ENCODE data around the gene MANBA.
"Not testable (repeated sequence)": the region's sequence is repeated elsewhere in the genome, so short reads cannot be mapped to it uniquely, and the experiment has no call there.

Gene MANBA

DNA sequence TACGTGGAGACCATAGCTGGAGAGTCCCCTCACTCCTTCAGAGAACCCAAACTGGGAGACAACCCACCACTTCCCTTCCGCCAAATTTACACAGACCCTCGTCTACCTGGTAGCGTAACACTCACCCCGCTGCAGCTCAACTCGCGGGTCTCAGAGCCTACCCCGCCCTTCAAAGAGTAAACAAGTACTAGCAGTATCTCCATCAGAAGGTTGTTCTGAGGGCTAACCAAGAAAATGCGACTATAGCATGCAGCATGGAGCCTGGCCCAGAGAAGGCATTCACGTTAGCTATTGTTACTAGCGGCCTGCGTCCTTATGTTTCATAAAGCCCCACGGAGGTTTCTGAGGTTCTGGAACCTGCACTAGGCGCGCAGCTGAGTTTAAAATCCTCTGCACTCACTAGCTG, 531 bp upstream of the MANBA start:
- no peak for DNase-seq

DNA sequence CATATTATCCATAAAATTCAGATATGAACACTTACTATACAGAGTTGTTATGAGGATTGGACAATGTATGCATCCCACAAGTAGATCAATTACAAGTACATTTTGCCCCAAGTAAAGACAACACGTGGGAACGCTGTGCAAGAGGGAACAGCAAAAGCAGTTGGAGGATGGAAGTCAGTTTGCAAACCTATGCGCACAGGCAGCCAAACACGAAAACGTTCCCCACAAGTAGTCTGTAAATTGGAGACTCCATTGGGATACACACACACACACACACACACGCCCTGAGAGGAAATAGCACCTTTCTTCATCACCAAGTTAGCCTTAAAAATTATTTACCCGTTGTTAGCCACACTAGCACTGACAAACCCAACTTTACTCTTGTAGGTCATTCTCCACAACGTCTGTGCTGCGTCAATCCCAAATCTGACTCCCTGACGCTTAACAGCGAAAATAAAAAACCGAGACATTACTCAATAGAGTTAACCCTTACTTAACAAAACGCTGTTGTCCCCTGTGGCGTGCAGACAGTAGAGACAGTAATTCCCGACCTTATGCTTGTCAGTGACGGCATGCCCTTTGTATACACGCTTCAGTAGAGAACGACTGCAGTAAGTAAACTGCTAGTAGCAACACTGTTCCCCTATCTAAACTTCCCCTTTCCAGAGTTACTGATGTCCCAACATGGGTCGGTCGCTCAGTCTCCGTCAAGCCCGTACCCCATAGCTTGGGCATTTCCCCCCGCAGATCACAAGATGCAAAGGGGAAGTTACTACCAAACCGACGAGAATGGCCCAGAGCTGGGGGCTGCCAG, 730 bp downstream of the MANBA start:
- no peak for DNase-seq

DNA sequence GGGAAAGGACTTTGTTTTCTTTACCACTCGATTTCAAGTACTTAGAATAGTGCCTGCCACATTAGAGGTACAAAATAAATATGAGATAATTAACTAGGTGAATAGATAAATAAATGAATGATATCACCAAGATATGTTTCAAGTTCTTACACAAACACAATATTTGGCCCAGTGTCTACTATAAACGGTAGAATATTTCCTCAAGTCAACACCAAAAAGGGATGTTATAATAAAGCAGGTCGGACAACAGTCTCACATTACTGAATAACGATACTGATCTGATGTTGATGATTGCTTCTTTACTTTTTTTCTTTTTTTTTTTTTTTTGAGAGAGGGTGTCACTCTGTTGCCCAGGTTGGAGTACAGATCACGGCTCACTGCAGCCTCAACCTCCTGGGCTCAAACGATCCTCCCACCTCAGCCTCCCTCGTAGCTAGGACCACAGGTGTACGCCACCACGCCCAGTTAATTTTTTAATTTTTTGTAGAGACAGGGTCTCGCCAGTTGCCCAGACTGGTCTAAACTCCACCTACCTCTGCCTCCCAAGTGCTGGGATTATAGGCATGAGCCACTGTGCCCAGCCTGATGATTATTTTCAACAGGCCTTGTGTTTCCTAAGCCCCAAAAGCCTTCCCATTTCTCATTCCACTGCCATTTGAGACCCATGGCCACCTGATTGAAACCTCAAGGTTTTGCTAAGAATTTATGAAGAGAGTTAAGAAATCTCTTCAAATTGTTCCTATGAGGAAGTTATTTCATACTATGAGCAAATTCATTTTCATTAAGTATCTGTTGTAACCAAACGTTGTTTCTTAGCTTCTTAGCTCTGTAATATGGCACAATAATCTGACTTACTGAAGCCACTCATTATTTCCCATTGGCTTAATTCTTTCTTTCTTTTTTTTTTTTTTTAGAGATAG, 2.3 kb downstream of the MANBA start:
- peak; percentile 22 for DNase-seq

DNA sequence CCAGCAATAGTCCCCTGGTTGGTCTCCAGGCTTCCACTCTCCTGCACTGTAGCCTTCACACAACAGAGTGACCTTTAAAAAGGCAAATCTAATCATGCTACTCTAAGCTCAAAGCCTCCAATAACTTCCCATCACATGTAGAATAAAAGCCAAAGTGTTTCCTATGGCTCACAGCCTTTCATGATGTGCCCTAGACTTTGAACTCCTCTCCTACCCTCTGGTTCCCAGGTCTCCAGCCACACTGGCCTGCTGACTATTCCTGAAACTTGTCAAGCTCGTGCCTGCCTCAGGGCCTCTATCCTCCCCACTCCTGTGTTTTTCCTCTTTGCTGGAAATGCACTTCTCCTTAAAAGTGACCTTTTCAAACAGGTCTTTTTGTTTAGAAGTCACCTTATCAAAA, 3.1 kb downstream of the MANBA start:
- DNase-seq, result no peak

GRCh38 chr4:102754044-102754443, 6.7 kb downstream of the MANBA start:
- no peak for DNase-seq

DNA sequence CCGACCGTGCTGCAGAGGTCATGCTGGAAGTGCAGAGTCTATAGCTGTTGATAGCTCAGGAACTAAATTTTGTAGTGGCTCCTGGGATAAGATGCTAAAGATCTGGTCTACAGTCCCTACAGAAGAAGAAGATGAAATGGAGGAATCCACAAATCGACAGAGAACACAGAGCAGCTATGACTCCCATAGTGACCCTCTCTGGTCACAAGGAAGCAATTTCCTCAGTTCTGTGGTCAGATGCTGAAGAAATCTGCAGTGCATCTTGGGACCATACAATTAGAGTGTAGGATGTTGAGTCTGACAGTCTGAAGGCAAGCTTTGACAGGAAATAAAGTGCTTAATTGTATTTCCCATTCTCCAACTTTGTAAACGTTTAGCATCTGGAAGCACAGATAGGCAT, 8.8 kb downstream of the MANBA start:
- DNase-seq, result no peak

- DNase-seq, result not testable (repeated sequence)
Observed at GRCh38 chr4:102743352-102743751, 17.4 kb downstream of the MANBA start.

DNA sequence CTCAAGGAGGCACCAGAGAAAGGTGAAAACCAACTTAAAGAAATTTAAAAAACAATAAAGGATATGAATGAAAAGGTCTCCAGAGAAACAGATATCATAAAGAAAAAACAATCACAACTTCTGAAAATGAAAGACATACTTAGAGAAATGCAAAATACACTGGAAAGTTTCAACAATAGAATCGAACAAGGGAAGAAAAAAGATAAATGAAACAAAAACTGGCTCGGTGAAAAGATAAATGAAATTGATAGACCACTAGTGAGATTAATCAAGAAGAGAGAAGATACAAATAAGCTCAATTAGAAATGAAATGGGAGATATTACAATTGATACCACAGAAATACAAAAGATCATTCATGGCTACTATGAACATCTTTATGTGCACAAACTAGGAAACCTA, 22.0 kb downstream of the MANBA start:
- not testable (repeated sequence) for DNase-seq

GRCh38 chr4:102736636-102737549, 23.9 kb downstream of the MANBA start:
- DNase-seq, result no peak

GRCh38 chr4:102735582-102735981, 25.2 kb downstream of the MANBA start:
- DNase-seq, result no peak

DNA sequence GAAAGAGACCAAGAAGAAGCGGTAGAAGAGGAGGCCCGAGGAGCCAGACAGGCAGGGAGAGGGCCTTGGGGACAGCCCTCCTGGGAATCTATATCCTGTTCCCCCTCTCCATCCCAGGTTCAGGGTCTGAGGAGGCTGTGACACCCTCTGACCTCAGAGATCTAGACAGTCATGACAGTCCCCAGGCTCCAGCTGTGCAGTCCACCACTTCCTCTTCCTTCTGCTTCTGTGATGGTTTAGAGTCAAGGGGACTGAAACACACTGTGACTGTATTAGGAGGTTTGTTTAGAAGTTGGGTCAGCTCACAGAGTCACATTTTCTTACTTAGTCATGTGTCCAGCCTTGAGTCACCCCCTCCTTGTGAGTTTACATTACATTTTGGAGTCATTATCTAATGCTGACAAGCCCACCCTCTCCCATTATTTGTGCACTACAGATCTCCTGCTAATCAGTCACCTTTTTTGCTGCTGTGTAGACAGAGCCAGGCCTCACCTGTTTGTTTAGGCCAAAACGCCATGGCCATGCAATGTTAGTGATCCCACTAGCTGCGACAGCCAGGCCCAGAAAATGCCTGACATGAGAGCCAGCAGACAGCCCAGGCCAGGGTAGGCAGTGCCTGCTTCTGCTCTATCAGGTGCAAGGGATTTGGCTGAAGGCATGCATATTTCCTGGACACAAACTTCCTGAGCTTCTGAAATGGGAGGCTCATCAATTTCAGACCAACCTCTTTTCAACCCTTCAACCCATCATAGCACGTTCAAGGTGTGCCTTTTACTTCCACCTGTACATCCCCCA, 26.0 kb downstream of the MANBA start:
- DNase-seq, result no peak

DNA sequence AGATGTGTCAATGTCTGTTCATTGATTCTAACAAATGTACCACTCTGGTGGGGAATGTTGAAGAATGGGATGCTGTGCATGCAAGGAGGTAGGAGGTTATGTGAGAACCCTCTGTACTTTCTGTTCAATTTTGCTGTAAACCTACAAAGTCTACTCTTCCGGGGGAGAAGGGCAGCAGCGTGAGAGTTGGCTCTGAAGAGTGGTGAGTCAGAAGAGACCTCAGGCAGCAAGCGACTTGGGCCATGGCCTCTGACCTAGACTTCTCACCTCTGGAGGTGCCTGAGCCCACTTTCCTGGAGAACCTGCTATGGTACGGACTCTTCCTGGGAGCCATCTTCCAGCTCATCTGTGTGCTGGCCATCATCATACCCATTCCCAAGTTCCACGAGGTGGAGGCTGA, 26.7 kb downstream of the MANBA start:
- DNase-seq, result no peak

GRCh38 chr4:102733084-102733483, 27.7 kb downstream of the MANBA start:
- DNase-seq, result no peak

DNA sequence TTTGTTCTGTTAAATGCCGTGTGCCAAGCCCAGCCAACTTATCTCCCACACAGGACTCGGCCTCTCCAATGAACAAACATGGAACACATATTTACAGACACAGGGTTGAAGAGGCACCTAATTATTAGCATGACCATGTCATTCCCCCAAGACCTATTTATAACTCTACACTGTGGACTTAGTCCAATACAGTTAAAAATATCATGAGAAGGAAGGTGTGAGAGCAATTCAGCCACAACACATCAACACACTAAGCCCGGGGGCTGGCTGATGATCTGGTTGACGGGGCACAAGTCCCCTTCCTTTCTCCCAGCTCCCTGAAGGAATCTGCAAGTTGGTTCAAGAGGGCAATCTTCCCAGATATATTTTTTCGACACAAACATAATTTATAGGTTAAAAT, 28.1 kb downstream of the MANBA start:
- no peak for DNase-seq

DNA sequence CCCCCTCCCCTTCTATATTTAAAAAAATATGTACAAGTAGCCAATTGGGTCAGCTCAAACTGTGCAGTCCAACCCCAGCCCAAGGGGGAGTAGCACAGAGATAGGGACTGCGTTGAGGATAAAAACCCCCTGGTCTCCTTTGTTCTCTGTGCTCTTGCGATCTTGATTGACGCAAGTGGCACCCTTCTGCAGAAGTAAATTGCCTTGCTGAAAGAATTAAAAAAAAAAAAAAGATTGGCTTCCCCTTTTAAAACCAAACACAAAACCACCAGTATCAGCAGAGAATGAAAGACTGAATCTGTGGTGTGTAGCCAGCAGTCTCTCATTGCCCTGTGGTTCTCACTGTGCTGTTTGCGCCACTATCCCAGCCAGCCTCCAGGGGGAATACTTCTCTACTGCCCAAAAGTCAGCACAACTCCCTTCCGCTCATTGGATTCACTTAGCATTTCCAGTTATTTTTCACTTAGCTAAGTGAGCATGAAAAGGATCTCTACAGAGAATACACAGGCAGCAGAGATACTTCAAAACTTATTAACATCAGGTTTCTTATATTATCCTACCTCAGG, 29.7 kb downstream of the MANBA start:
- DNase-seq, result no peak

DNA sequence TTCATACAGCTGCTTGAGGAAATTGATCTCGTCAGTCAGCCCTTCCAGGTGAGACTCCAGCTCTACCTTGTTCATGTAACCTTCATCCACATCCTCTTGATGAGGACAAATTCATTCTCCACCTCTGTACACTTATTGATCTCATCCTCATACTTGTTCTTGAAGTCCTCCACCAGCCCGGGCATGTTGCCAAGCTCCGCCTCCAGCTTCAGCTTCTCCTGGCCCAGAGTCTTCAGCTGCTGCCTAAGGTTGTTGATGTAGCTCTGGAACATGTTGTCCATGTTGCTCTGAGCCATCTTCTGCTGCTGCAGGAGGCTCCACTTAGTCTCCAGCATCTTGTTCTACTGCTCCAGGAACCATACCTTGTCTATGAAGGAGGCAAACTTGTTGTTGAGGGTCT, 31.3 kb downstream of the MANBA start:
- not testable (repeated sequence) for DNase-seq

GRCh38 chr4:102726919-102727318, 33.8 kb downstream of the MANBA start:
- DNase-seq, result not testable (repeated sequence)

- no peak for DNase-seq
Observed at GRCh38 chr4:102726068-102726467, 34.7 kb downstream of the MANBA start.

GRCh38 chr4:102725229-102725628, 35.5 kb downstream of the MANBA start:
- DNase-seq, result no peak

DNA sequence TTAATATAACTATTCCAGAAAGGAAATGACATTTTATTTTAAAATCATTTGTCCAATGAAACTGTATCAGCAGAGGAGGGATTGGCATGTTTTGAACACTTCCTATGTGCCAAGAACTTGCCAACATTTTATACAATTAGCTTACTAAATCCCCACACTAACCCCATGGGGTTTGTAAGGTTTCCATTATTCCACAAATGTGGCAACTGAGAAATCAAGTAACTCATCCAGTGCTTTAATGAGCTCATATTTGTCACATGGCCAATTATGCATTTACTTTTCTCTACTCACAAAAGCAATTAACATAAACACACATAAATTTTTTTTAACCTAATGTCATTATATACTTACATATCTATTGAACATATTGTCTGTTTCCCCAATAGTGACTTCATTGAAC, 37.3 kb downstream of the MANBA start:
- DNase-seq, result no peak

DNA sequence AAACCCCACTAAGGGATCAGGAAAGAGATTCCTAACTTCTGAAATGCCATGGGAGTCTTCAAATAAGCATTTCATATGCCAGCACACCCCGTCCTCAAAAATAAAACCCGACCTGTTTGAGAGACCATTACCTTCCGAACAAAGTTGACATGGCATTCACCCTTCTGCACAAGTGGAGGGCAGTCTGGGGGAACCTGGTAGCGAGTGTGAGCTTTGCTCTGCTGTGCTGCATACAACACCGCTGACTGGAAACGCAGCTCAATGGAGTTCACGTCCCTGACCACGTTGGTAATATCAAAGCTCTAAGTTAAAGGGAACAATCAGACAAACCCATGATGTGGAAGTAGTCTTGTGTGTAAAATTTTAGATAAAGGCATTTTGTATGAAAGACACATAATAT, 38.0 kb downstream of the MANBA start:
- no peak for DNase-seq

Data from NCI-H1105 (cell line).